ENCODE results near the gene PKNOX2.

Gene PKNOX2

DNA sequence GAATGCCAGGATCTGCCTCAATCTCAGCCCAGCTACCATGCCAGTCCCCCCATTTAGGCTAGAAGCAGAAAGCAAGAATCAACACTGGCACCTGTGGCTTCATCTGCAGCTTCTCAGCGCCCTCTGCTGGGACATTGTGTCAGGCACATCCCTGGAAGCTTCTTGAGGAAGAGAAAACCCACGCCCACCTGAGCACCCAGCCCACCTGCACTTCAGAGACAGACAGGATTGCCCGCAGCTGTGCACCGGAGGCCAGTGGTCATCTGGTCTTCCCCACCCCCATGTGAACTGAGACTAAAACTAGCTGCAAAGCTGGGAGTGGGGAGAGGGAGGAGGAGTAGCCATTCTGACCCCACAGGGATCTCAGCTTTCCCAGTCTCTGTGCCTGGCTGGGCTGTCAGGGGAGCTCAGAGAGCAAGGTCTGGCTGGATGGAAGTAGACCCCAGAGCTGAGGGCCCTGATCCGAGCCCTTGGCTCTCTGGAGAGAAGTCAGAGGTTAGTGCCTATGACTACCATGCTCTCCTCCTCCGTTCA is 264.7 kb downstream of the PKNOX2 start:
- H3K36me3 ChIP-seq (ENCODE audit: insufficient read depth, low read length), result no peaks in the 10 kb centered on the region
- H3K4me2 ChIP-seq (ENCODE audit: insufficient read depth, low read length), result no peak overlapping the region
- 0 out of 2 replicates have a peak, but pooled peaks cover 2% of the 10 kb centered on the region for H4K20me1 ChIP-seq (ENCODE audit: insufficient read depth, low read length)
- ATAC-seq (ENCODE audit: insufficient read depth, low read depth) (peak; percentile 76), DNase-seq (peak; percentile 60)
- H3K9ac ChIP-seq (ENCODE audit: low read depth, low read length), result no peak overlapping the region
- TF ChIP-seq, protein P1, sequence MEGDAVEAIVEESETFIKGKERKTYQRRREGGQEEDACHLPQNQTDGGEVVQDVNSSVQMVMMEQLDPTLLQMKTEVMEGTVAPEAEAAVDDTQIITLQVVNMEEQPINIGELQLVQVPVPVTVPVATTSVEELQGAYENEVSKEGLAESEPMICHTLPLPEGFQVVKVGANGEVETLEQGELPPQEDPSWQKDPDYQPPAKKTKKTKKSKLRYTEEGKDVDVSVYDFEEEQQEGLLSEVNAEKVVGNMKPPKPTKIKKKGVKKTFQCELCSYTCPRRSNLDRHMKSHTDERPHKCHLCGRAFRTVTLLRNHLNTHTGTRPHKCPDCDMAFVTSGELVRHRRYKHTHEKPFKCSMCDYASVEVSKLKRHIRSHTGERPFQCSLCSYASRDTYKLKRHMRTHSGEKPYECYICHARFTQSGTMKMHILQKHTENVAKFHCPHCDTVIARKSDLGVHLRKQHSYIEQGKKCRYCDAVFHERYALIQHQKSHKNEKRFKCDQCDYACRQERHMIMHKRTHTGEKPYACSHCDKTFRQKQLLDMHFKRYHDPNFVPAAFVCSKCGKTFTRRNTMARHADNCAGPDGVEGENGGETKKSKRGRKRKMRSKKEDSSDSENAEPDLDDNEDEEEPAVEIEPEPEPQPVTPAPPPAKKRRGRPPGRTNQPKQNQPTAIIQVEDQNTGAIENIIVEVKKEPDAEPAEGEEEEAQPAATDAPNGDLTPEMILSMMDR (IDR thresholded peaks at IDR 0.05; ENCODE audit: borderline replicate concordance, extremely low read depth, low read length, poor library complexity, severe bottlenecking), result peak; percentile 84
- TF ChIP-seq EZH2 (IDR thresholded peaks at IDR 0.05; ENCODE audit: borderline replicate concordance, low read depth, low read length, severe bottlenecking), result no peak
- H3K27ac ChIP-seq (ENCODE audit: low read length), result no peak overlapping the region
- peaks cover 12% of the 10 kb centered on the region for H3K27me3 ChIP-seq (ENCODE audit: insufficient read depth, low read length, poor library complexity)
- H2AFZ ChIP-seq (ENCODE audit: low read depth, low read length), result no peak overlapping the region
- no peak overlapping the region for H3K4me3 ChIP-seq (ENCODE audit: low read depth in 1 of 2, low read length in 2 of 2)
- H3K4me1 ChIP-seq (ENCODE audit: insufficient read depth, low read length), result no peaks in the 10 kb centered on the region
- no peaks in the 10 kb centered on the region for H3K79me2 ChIP-seq (ENCODE audit: insufficient read depth, low read length)
- no peaks in the 10 kb centered on the region for H3K9me3 ChIP-seq (ENCODE audit: insufficient read depth, low read length, severe bottlenecking)

DNA sequence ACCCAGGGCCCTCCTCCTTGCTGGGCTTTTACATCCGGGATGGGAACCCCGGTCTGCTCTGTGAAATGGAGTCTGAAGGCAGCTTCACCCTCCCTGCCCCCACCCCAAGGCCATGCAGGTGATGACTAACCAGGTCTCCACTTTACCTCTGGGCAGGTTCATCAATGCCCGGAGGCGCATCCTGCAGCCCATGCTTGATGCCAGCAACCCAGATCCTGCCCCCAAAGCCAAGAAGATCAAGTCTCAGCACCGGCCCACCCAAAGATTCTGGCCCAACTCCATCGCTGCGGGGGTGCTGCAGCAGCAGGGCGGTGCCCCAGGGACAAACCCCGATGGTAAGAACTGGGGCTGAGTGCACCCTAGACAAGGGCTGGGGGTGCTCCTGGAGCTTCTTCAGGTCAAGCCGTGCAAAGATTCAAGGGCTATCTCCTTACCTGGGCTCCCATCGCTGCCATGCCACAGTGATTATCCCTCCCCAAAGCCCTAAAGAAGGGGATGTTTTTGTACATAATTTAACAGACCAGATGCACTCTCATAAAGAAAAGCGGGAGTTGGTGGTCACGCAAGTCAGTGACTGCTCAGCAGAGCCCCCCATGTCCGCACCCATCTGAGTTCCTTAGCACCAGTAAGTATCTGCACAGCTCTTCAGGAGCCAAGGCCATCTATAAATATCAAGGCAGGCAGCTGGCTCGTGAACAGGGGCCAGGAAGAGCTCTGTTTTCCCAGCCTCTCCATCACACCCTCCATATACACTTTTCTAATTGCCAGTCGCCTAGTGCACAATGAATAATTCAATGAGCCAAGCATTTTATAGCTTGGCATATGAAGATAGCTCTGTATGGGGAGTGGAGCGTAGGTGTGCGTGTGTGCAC is 265.5 kb downstream of the PKNOX2 start:
- Histone ChIP-seq H2AFZ (ENCODE audit: low read depth, low read length) (no peak overlapping the region), H3K4me1 (ENCODE audit: insufficient read depth, low read length) (no peaks in the 10 kb centered on the region), H3K9ac (ENCODE audit: low read depth, low read length) (no peak overlapping the region), H3K4me3 (ENCODE audit: low read depth in 1 of 2, low read length in 2 of 2) (no peak overlapping the region), H3K9me3 (ENCODE audit: insufficient read depth, low read length, severe bottlenecking) (no peaks in the 10 kb centered on the region), H3K79me2 (ENCODE audit: insufficient read depth, low read length) (no peaks in the 10 kb centered on the region), H3K27me3 (ENCODE audit: insufficient read depth, low read length, poor library complexity) (peaks cover 12% of the 10 kb centered on the region), H3K36me3 (ENCODE audit: insufficient read depth, low read length) (no peaks in the 10 kb centered on the region), H3K4me2 (ENCODE audit: insufficient read depth, low read length) (no peak overlapping the region), H3K27ac (ENCODE audit: low read length) (no peak overlapping the region), H4K20me1 (ENCODE audit: insufficient read depth, low read length) (0 out of 2 replicates have a peak, but pooled peaks cover 2% of the 10 kb centered on the region)
- ATAC-seq (ENCODE audit: insufficient read depth, low read depth) (no peak), DNase-seq (no peak)
- TF ChIP-seq, protein P1 (IDR thresholded peaks at IDR 0.05; ENCODE audit: borderline replicate concordance, extremely low read depth, low read length, poor library complexity, severe bottlenecking), result no peak
- no peak for TF ChIP-seq EZH2 (IDR thresholded peaks at IDR 0.05; ENCODE audit: borderline replicate concordance, low read depth, low read length, severe bottlenecking)

DNA sequence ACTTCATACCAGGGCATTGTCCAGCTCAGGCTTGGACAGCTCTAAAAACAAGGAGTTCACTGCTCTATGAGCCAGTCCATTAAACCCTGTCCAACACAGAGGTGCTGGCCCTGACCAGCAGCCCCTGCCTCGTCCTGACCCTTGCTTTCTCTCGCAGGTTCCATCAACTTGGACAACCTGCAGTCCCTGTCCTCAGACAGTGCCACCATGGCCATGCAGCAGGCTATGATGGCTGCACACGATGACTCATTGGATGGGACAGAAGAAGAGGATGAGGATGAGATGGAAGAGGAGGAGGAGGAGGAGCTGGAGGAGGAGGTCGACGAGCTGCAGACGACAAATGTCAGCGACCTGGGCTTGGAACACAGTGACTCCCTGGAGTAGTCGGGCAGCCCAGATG is 266.5 kb downstream of the PKNOX2 start:
- no peaks in the 10 kb centered on the region for H3K79me2 ChIP-seq (ENCODE audit: insufficient read depth, low read length)
- TF ChIP-seq, protein P1 (IDR thresholded peaks at IDR 0.05; ENCODE audit: borderline replicate concordance, extremely low read depth, low read length, poor library complexity, severe bottlenecking), result no peak
- TF ChIP-seq EZH2 (IDR thresholded peaks at IDR 0.05; ENCODE audit: borderline replicate concordance, low read depth, low read length, severe bottlenecking), result no peak
- H3K4me2 ChIP-seq (ENCODE audit: insufficient read depth, low read length), result no peak overlapping the region
- no peak overlapping the region for H3K27ac ChIP-seq (ENCODE audit: low read length)
- H4K20me1 ChIP-seq (ENCODE audit: insufficient read depth, low read length), result 0 out of 2 replicates have a peak, but pooled peaks cover 2% of the 10 kb centered on the region
- DNase-seq (no peak), ATAC-seq (ENCODE audit: insufficient read depth, low read depth) (no peak)
- H2AFZ ChIP-seq (ENCODE audit: low read depth, low read length), result no peak overlapping the region
- no peaks in the 10 kb centered on the region for H3K9me3 ChIP-seq (ENCODE audit: insufficient read depth, low read length, severe bottlenecking)
- no peak overlapping the region for H3K4me3 ChIP-seq (ENCODE audit: low read depth in 1 of 2, low read length in 2 of 2)
- no peaks in the 10 kb centered on the region for H3K36me3 ChIP-seq (ENCODE audit: insufficient read depth, low read length)
- no peaks in the 10 kb centered on the region for H3K4me1 ChIP-seq (ENCODE audit: insufficient read depth, low read length)
- H3K9ac ChIP-seq (ENCODE audit: low read depth, low read length), result no peak overlapping the region
- peaks cover 12% of the 10 kb centered on the region for H3K27me3 ChIP-seq (ENCODE audit: insufficient read depth, low read length, poor library complexity)
